Measurements from ENCODE around the gene PADI4. TPM values are rescaled to one million over a fixed set of nuclear protein-coding genes. Genes with fewer than 3 reads are reported as not detected.

The PADI4 gene
- total and polyA plus RNA-seq, 2 donors (not counting 3 experiments of a cell fraction or from before 2014, with no cell fraction given), result not detected

DNA sequence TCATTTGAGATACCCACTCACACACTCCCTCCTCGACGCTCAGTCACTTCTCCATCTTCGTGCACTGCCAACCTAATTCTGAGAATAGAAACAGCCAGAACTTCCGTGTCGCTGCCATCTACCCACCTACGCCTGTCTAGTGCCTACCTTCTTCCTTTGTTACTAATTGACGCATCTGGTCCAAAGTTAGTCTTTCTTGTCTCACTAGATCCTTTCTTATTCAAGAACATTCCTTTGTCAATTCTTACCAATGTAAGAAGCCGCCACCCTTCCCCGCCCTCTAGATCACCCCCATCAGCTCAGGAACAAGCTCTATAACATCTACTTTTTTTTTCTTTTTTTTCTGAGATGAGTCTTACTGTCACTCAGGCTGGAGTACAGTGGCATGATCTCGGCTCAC, 67.7 kb downstream of the PADI4 start:
- Histone ChIP-seq H3K27ac (ENCODE audit: insufficient read depth, low read depth, low read length) (no peak overlapping the region), H3K9me3 (replicated peaks; ENCODE audit: control insufficient read depth, insufficient read depth, low read length) (no peaks in the 10 kb centered on the region), H3K27me3 (ENCODE audit: control insufficient read depth in 2 of 2, insufficient read depth in 2 of 2, low read length in 2 of 2) (peaks cover 0 to 3% of the 10 kb centered on the region in 2 experiments), H3K4me3 (replicated peaks in 1 of 3; ENCODE audit: insufficient read depth in 1 of 3, low read depth in 1 of 3, low read length in 3 of 3) (no peak overlapping the region), H3K36me3 (ENCODE audit: control insufficient read depth in 2 of 2, extremely low read depth in 1 of 2, insufficient read depth in 2 of 2, low read length in 2 of 2) (no peaks in the 10 kb centered on the region), H2AFZ (ENCODE audit: low read depth, low read length) (no peak overlapping the region), H3K4me1 (ENCODE audit: control insufficient read depth, extremely low read depth, insufficient read depth, low read length) (no peaks in the 10 kb centered on the region), H3K4me2 (ENCODE audit: insufficient read depth, low read length) (no peak overlapping the region), H3K9ac (replicated peaks; ENCODE audit: extremely low read depth, insufficient read depth, low read length) (no peak overlapping the region), H3K79me2 (ENCODE audit: control insufficient read depth, insufficient read depth, low read length) (no peaks in the 10 kb centered on the region), H4K20me1 (replicated peaks; ENCODE audit: control insufficient read depth, extremely low read depth, insufficient read depth, low read length) (no peaks in the 10 kb centered on the region), H3K9me1 (replicated peaks; ENCODE audit: control insufficient read depth, extremely low read depth, insufficient read depth, low read length) (no peaks in the 10 kb centered on the region)
- ChIA-PET CTCF (no interaction called here), POLR2A (no interaction called here)
- dilution Hi-C loops (cut with MboI; ENCODE audit: extremely low pct_ligation_motif_present, low sequenced_read_pairs) (no loop called here), intact Hi-C loops (cut with micrococcal nuclease) (no loop called here)
- no TSS peak for BruUV-seq (replicated peaks)
- FAIRE-seq, result no peak
- DNase-seq (ENCODE audit: low read depth, low spot score), result no peak
- TF ChIP-seq EZH2 (IDR thresholded peaks at IDR 0.05; ENCODE audit: borderline replicate concordance, low read depth, low read length, severe bottlenecking) (no peak), FOS (IDR thresholded peaks at IDR 0.05; ENCODE audit: borderline replicate concordance, insufficient read depth, low read length) (no peak), JUN (IDR thresholded peaks at IDR 0.05; ENCODE audit: borderline replicate concordance, insufficient read depth, insufficient read length, low read depth) (no peak), GATA2 (IDR thresholded peaks at IDR 0.05; ENCODE audit: insufficient read depth, insufficient read length, low read depth, low read length) (no peak), POLR2A (IDR thresholded peaks at IDR 0.05; ENCODE audit: low read depth, low read length) (no peak), MYC (IDR thresholded peaks at IDR 0.05; ENCODE audit: low read depth, low read length) (no peak), POLR2AphosphoS5 (IDR thresholded peaks at IDR 0.05; ENCODE audit: insufficient read depth, low read depth, low read length) (no peak)
- TF ChIP-seq, protein P1, sequence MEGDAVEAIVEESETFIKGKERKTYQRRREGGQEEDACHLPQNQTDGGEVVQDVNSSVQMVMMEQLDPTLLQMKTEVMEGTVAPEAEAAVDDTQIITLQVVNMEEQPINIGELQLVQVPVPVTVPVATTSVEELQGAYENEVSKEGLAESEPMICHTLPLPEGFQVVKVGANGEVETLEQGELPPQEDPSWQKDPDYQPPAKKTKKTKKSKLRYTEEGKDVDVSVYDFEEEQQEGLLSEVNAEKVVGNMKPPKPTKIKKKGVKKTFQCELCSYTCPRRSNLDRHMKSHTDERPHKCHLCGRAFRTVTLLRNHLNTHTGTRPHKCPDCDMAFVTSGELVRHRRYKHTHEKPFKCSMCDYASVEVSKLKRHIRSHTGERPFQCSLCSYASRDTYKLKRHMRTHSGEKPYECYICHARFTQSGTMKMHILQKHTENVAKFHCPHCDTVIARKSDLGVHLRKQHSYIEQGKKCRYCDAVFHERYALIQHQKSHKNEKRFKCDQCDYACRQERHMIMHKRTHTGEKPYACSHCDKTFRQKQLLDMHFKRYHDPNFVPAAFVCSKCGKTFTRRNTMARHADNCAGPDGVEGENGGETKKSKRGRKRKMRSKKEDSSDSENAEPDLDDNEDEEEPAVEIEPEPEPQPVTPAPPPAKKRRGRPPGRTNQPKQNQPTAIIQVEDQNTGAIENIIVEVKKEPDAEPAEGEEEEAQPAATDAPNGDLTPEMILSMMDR (IDR thresholded peaks at IDR 0.05; ENCODE audit: extremely low read depth in 1 of 2, insufficient read depth in 1 of 2, low read depth in 1 of 2, low read length in 2 of 2), result no peak
- TF ChIP-seq, protein P2, sequence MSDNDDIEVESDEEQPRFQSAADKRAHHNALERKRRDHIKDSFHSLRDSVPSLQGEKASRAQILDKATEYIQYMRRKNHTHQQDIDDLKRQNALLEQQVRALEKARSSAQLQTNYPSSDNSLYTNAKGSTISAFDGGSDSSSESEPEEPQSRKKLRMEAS (IDR thresholded peaks at IDR 0.05; ENCODE audit: insufficient read depth, insufficient read length), result no peak
